ENCODE measurements around the gene JPH3. TPM values are rescaled to one million over a fixed set of nuclear protein-coding genes. Genes with fewer than 3 reads are reported as not detected.

Gene JPH3
- total RNA-seq, 1 experiment from 2014 or later = not detected

DNA sequence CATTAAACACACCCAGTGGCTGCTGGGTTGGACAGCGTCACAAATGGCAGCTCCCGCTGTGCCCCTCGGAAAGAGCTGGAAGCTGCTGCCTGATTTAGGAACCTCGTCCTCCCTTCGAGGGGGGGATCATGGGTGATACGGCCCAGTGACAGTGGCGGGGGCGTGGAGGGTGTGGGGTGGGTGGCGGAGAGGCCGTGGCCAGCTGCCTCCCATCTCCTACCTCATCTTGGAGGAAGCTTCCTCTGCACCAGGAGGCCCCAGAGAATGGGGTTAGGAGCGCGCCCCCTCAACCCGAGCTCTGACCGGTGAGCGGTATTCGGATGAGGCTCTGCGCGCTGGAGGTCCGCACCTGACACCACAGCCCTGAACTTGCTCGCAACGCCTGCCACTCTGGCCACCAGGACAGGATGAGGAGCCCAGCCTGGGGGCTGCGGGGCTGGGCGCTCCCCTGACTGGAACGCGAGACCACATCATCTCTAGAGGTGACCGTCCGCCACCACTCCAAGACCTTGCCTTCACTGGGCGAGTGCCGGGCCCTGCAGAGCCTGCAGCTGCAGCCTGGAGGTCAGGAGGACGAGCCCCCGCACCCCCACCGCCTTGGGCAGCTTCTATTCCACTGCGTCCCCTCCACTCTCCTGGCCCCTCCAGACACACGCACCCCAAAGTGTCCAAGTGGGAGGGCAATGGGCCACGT lies 82.5 kb downstream of the JPH3 start:
- no peaks in the 10 kb centered on the region for H3F3A ChIP-seq (ENCODE audit: insufficient read depth, low read depth)
- H3K9me2 ChIP-seq (ENCODE audit: insufficient read depth) = no peaks in the 10 kb centered on the region
- BruUV-seq (replicated peaks) = no TSS peak
- no peaks in the 10 kb centered on the region for H3K9me3 ChIP-seq (ENCODE audit: insufficient read depth, low read depth)
- no peak overlapping the region for H3K27ac ChIP-seq
- no peaks in the 10 kb centered on the region for H3K4me1 ChIP-seq (replicated peaks; ENCODE audit: insufficient read depth)
- peaks cover 58% of the 10 kb centered on the region for H3K27me3 ChIP-seq (ENCODE audit: insufficient read depth, low read depth)
- CTCF ChIA-PET = no interaction called here
- POLR2A ChIA-PET (ENCODE audit: unreplicated experiment) = no interaction called here
- no peaks in the 10 kb centered on the region for H4K20me1 ChIP-seq (ENCODE audit: insufficient read depth)
- intact Hi-C loops (cut with micrococcal nuclease; ENCODE audit: unreplicated experiment) = no loop called here
- no peaks in the 10 kb centered on the region for H3K36me3 ChIP-seq (ENCODE audit: low read depth)
- no peak overlapping the region for H3K4me2 ChIP-seq
- DNase-seq = no peak
- no peak overlapping the region for H3K4me3 ChIP-seq
- TF ChIP-seq CTCF (conservative IDR thresholded peaks at IDR 0.05) (no peak), EZH2 (IDR thresholded peaks at IDR 0.05; ENCODE audit: low read depth) (no peak)
- H2AFZ ChIP-seq = no peak overlapping the region
- no peaks in the 10 kb centered on the region for H3K79me2 ChIP-seq (ENCODE audit: low read depth)

GRCh38 chr16:87685405-87685755 lies 83.1 kb downstream of the JPH3 start:
- H3K27me3 ChIP-seq (ENCODE audit: insufficient read depth, low read depth) = peaks cover 63% of the 10 kb centered on the region
- no peaks in the 10 kb centered on the region for H3K9me2 ChIP-seq (ENCODE audit: insufficient read depth)
- H2AFZ ChIP-seq = no peak overlapping the region
- ChIA-PET CTCF (no interaction called here), POLR2A (ENCODE audit: unreplicated experiment) (no interaction called here)
- no peaks in the 10 kb centered on the region for H3K36me3 ChIP-seq (ENCODE audit: low read depth)
- intact Hi-C loops (cut with micrococcal nuclease; ENCODE audit: unreplicated experiment) = no loop called here
- no peaks in the 10 kb centered on the region for H3K9me3 ChIP-seq (ENCODE audit: insufficient read depth, low read depth)
- no peak overlapping the region for H3K4me2 ChIP-seq
- BruUV-seq (replicated peaks) = no TSS peak
- H3K79me2 ChIP-seq (ENCODE audit: low read depth) = no peaks in the 10 kb centered on the region
- peaks cover 3% of the 10 kb centered on the region; the same call in 1 of the 2 replicates for H4K20me1 ChIP-seq (ENCODE audit: insufficient read depth)
- H3K4me1 ChIP-seq (replicated peaks; ENCODE audit: insufficient read depth) = no peaks in the 10 kb centered on the region
- no peak overlapping the region for H3K4me3 ChIP-seq
- H3F3A ChIP-seq (ENCODE audit: insufficient read depth, low read depth) = no peaks in the 10 kb centered on the region
- TF ChIP-seq EZH2 (IDR thresholded peaks at IDR 0.05; ENCODE audit: low read depth) = no peak
- TF ChIP-seq CTCF (conservative IDR thresholded peaks at IDR 0.05) = no peak
- H3K27ac ChIP-seq = no peak overlapping the region
- no peak for DNase-seq

GRCh38 chr16:87685766-87686165 lies 83.5 kb downstream of the JPH3 start:
- no peaks in the 10 kb centered on the region for H3K4me1 ChIP-seq (replicated peaks; ENCODE audit: insufficient read depth)
- no TSS peak for BruUV-seq (replicated peaks)
- peaks cover 66% of the 10 kb centered on the region for H3K27me3 ChIP-seq (ENCODE audit: insufficient read depth, low read depth)
- ChIA-PET POLR2A (ENCODE audit: unreplicated experiment) (no interaction called here), CTCF (no interaction called here)
- no peaks in the 10 kb centered on the region for H3K36me3 ChIP-seq (ENCODE audit: low read depth)
- no peaks in the 10 kb centered on the region for H3K9me3 ChIP-seq (ENCODE audit: insufficient read depth, low read depth)
- H3K9me2 ChIP-seq (ENCODE audit: insufficient read depth) = no peaks in the 10 kb centered on the region
- no peaks in the 10 kb centered on the region for H3F3A ChIP-seq (ENCODE audit: insufficient read depth, low read depth)
- no peak overlapping the region for H3K4me2 ChIP-seq
- H3K4me3 ChIP-seq = no peak overlapping the region
- intact Hi-C loops (cut with micrococcal nuclease; ENCODE audit: unreplicated experiment) = no loop called here
- H3K79me2 ChIP-seq (ENCODE audit: low read depth) = no peaks in the 10 kb centered on the region
- no peak overlapping the region for H3K27ac ChIP-seq
- no peak for TF ChIP-seq EZH2 (IDR thresholded peaks at IDR 0.05; ENCODE audit: low read depth)
- TF ChIP-seq CTCF (conservative IDR thresholded peaks at IDR 0.05) = no peak
- no peak for DNase-seq
- peaks cover 4% of the 10 kb centered on the region; the same call in 1 of the 2 replicates for H4K20me1 ChIP-seq (ENCODE audit: insufficient read depth)
- H2AFZ ChIP-seq = no peak overlapping the region
